ENCODE results near the gene NR6A1.

- no peak for TF ChIP-seq CTCF (IDR thresholded peaks at IDR 0.05)
- TF ChIP-seq POLR2A (IDR thresholded peaks at IDR 0.05): no peak
Observed at GRCh38 chr9:124803911-124804310, 32.8 kb upstream of the NR6A1 start.
